HepG2 (cell line): Measurements from ENCODE around the gene ST6GALNAC3.

Source experiments
- CTCF ChIP-seq: sonication (generic); formaldehyde crosslinking; IDR thresholded peaks from 2 replicates; pipeline ENCODE4 v1.5.0; 2020; ENCODE audit warnings: mild to moderate bottlenecking, missing genetic modification reagents, moderate library complexity
- MED1 ChIP-seq: sonication (generic); formaldehyde crosslinking; IDR thresholded peaks from 2 replicates; pipeline ENCODE4 v1.4.0; 2020; ENCODE audit warnings: missing genetic modification reagents
- ZKSCAN1 ChIP-seq: fragments of 150-350 bp; IDR thresholded peaks from 2 replicates; pipeline ENCODE4 v1.6.1; 2014; ENCODE audit warnings: low read length

GRCh38 chr1:76298399-76298798 lies 223.9 kb downstream of the ST6GALNAC3 start:
- TF ChIP-seq CTCF (CRISPR knock-in tag) = no peak
- TF ChIP-seq ZKSCAN1 = no peak
- no peak for TF ChIP-seq MED1 (CRISPR knock-in tag)
